Activated T-helper 9 cell treated with anti-CD3 and anti-CD28 coated beads, Interleukin-2, amount 50 U/mL, for 16 hours (primary cell): ENCODE data around the gene PRAF2.

Experiments used
- DNase-seq: peaks from one replicate; pipeline ENCODE4 v3.0.0-alpha.2; 2020; ENCODE audit warnings: low read depth

Gene PRAF2

GRCh38 chrX:49073601-49074575, at the start of gene PRAF2:
PRAF2 (minus strand) TSS chrX:49074002; CDS start chrX:49073987, 15 bp downstream.
- peak; percentile 82 for DNase-seq

- DNase-seq = no peak
Observed at GRCh38 chrX:49122499-49122898, 48.7 kb upstream of the PRAF2 start.

GRCh38 chrX:49120091-49120490, 46.3 kb upstream of the PRAF2 start:
- DNase-seq = no peak

- DNase-seq = no peak
Observed at GRCh38 chrX:49117581-49117980, 43.8 kb upstream of the PRAF2 start.

- DNase-seq = no peak
Observed at GRCh38 chrX:49116716-49117115, 42.9 kb upstream of the PRAF2 start.

GRCh38 chrX:49116076-49116475, 42.3 kb upstream of the PRAF2 start:
- no peak for DNase-seq

GRCh38 chrX:49111791-49112190, 38.0 kb upstream of the PRAF2 start:
- DNase-seq = no peak

GRCh38 chrX:49110417-49110816, 36.6 kb upstream of the PRAF2 start:
- no peak for DNase-seq

GRCh38 chrX:49108641-49109040, 34.8 kb upstream of the PRAF2 start:
- no peak for DNase-seq

- DNase-seq = no peak
Observed at GRCh38 chrX:49106930-49107329, 33.1 kb upstream of the PRAF2 start.

- DNase-seq = no peak
Observed at GRCh38 chrX:49106296-49106695, 32.5 kb upstream of the PRAF2 start.

- no peak for DNase-seq
Observed at GRCh38 chrX:49103637-49104036, 29.8 kb upstream of the PRAF2 start.

- DNase-seq = no peak
Observed at GRCh38 chrX:49102190-49102589, 28.4 kb upstream of the PRAF2 start.

GRCh38 chrX:49101629-49101984, 27.8 kb upstream of the PRAF2 start:
- DNase-seq = no peak

GRCh38 chrX:49100704-49101628, 27.2 kb upstream of the PRAF2 start:
- peak; percentile 80 for DNase-seq

- no peak for DNase-seq
Observed at GRCh38 chrX:49096419-49096818, 22.6 kb upstream of the PRAF2 start.

GRCh38 chrX:49089553-49089952, 15.8 kb upstream of the PRAF2 start:
- DNase-seq = no peak

GRCh38 chrX:49082271-49082871, 8.6 kb upstream of the PRAF2 start:
- no peak for DNase-seq

- DNase-seq = peak; percentile 57
Observed at GRCh38 chrX:49079489-49080428, 6.0 kb upstream of the PRAF2 start, which contains the start of gene WDR45. WDR45 (minus strand) TSS chrX:49079887; CDS start chrX:49078095, 1,792 bp downstream.

- no peak for DNase-seq
Observed at GRCh38 chrX:49077941-49078340, 4.1 kb upstream of the PRAF2 start.

- no peak for DNase-seq
Observed at GRCh38 chrX:49075347-49075746, 1.5 kb upstream of the PRAF2 start.
